ENCODE data around the gene XCR1.
"Not testable (repeated sequence)": the region's sequence is repeated elsewhere in the genome, so short reads cannot be mapped to it uniquely, and the experiment has no call there.

The XCR1 gene

GRCh38 chr3:46049093-46049492 is 21.8 kb upstream of the XCR1 start:
- no peak overlapping the region for H3K9ac ChIP-seq (ENCODE audit: low read length)
- H3K4ac ChIP-seq (ENCODE audit: low read depth in 1 of 2, low read length in 2 of 2) = no peak overlapping the region
- H3K9me3 ChIP-seq (ENCODE audit: control insufficient read depth, low read length) = no peaks in the 10 kb centered on the region
- no peaks in the 10 kb centered on the region for H3K4me1 ChIP-seq (ENCODE audit: control insufficient read depth, insufficient read depth, low read depth, low read length)
- H3K23ac ChIP-seq (ENCODE audit: low read length in 2 of 2) = no peak overlapping the region
- H3K27ac ChIP-seq (ENCODE audit: low read length, poor library complexity, severe bottlenecking) = no peak overlapping the region
- no peak overlapping the region for H2BK120ac ChIP-seq (ENCODE audit: low read depth, low read length)
- H2AFZ ChIP-seq (ENCODE audit: low read depth, low read length) = no peak overlapping the region
- H3K4me2 ChIP-seq (ENCODE audit: low read length, poor library complexity, severe bottlenecking) = no peak overlapping the region
- H2BK15ac ChIP-seq (ENCODE audit: low read depth, poor library complexity, severe bottlenecking) = no peak overlapping the region
- H3K36me3 ChIP-seq (ENCODE audit: control insufficient read depth in 1 of 2, insufficient read depth in 2 of 2, low read depth in 1 of 2, low read length in 2 of 2) = no peaks in the 10 kb centered on the region
- H2AK5ac ChIP-seq (ENCODE audit: low read length, severe bottlenecking) = no peak overlapping the region
- peaks cover 0 to 11% of the 10 kb centered on the region in 2 experiments for H3K27me3 ChIP-seq (ENCODE audit: control insufficient read depth in 1 of 2, insufficient read depth in 1 of 2, low read length in 2 of 2)
- H3K14ac ChIP-seq (ENCODE audit: low read length in 2 of 2) = no peak overlapping the region
- H4K91ac ChIP-seq (ENCODE audit: low read length) = no peak overlapping the region
- no peak overlapping the region for H2BK12ac ChIP-seq (ENCODE audit: low read length in 2 of 2)
- DNase-seq = no peak
- no peak overlapping the region for H2BK5ac ChIP-seq (ENCODE audit: low read depth, low read length, poor library complexity, severe bottlenecking)
- H4K8ac ChIP-seq (ENCODE audit: low read length) = no peak overlapping the region
- H3K79me1 ChIP-seq (replicated peaks; ENCODE audit: low read length, poor library complexity, severe bottlenecking) = no peaks in the 10 kb centered on the region
- no peak overlapping the region for H3K4me3 ChIP-seq (ENCODE audit: insufficient read depth in 1 of 2, low read depth in 1 of 2, low read length in 2 of 2)
- H3K18ac ChIP-seq (ENCODE audit: low read depth in 1 of 2, low read length in 2 of 2) = no peak overlapping the region
- 88% methylated on average over 5 of the region's 5 CpGs for WGBS

GRCh38 chr3:46046231-46046630 is 18.9 kb upstream of the XCR1 start:
- H2AK5ac ChIP-seq (ENCODE audit: low read length, severe bottlenecking); H3K79me1 ChIP-seq (replicated peaks; ENCODE audit: low read length, poor library complexity, severe bottlenecking): not testable (repeated sequence)

DNA sequence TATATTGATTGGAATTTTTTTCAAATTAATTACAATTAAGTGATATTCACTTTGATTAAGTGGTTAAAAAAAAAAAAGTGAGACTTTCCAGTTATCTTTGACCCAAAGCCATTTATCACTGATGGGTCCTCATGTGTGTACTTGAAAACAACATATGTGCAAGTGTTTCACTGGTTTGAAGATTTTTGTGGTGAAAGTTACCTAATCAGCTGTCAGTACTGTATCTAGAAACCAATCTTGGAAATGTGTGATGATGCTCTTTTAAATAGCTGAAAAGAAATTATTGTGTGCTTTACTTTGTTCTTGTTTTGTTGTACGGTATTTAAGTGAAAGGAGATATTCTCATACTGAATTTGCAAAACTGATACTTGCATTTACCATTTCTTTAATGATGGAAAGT is 11.6 kb upstream of the XCR1 start:
- no peak overlapping the region for H2BK15ac ChIP-seq (ENCODE audit: low read depth, poor library complexity, severe bottlenecking)
- H4K8ac ChIP-seq (ENCODE audit: low read length) = no peak overlapping the region
- H3K4me1 ChIP-seq (ENCODE audit: control insufficient read depth, insufficient read depth, low read depth, low read length) = no peaks in the 10 kb centered on the region
- peaks cover 0 to 6% of the 10 kb centered on the region in 2 experiments for H3K27me3 ChIP-seq (ENCODE audit: control insufficient read depth in 1 of 2, insufficient read depth in 1 of 2, low read length in 2 of 2)
- no peaks in the 10 kb centered on the region for H3K36me3 ChIP-seq (ENCODE audit: control insufficient read depth in 1 of 2, insufficient read depth in 2 of 2, low read depth in 1 of 2, low read length in 2 of 2)
- no peaks in the 10 kb centered on the region for H3K9me3 ChIP-seq (ENCODE audit: control insufficient read depth, low read length)
- H3K18ac ChIP-seq (ENCODE audit: low read depth in 1 of 2, low read length in 2 of 2) = no peak overlapping the region
- H2BK120ac ChIP-seq (ENCODE audit: low read depth, low read length) = no peak overlapping the region
- H3K9ac ChIP-seq (ENCODE audit: low read length) = no peak overlapping the region
- no peak overlapping the region for H2AFZ ChIP-seq (ENCODE audit: low read depth, low read length)
- no peak overlapping the region for H3K4me2 ChIP-seq (ENCODE audit: low read length, poor library complexity, severe bottlenecking)
- H3K14ac ChIP-seq (ENCODE audit: low read length in 2 of 2) = no peak overlapping the region
- 100% methylated on average over 1 of the region's 1 CpG for WGBS
- H2AK5ac ChIP-seq (ENCODE audit: low read length, severe bottlenecking) = no peak overlapping the region
- no peak overlapping the region for H3K4me3 ChIP-seq (ENCODE audit: insufficient read depth in 1 of 2, low read depth in 1 of 2, low read length in 2 of 2)
- no peak overlapping the region for H2BK12ac ChIP-seq (ENCODE audit: low read length in 2 of 2)
- peak; percentile 13 for DNase-seq
- H3K4ac ChIP-seq (ENCODE audit: low read depth in 1 of 2, low read length in 2 of 2) = no peak overlapping the region
- H2BK5ac ChIP-seq (ENCODE audit: low read depth, low read length, poor library complexity, severe bottlenecking) = no peak overlapping the region
- H3K27ac ChIP-seq (ENCODE audit: low read length, poor library complexity, severe bottlenecking) = no peak overlapping the region
- no peaks in the 10 kb centered on the region for H3K79me1 ChIP-seq (replicated peaks; ENCODE audit: low read length, poor library complexity, severe bottlenecking)
- no peak overlapping the region for H3K23ac ChIP-seq (ENCODE audit: low read length in 2 of 2)
- no peak overlapping the region for H4K91ac ChIP-seq (ENCODE audit: low read length)

More at GRCh38 chr3:46046231-46046630, 18.9 kb upstream of the XCR1 start:
- H2BK120ac ChIP-seq (ENCODE audit: low read depth, low read length); H3K4me2 ChIP-seq (ENCODE audit: low read length, poor library complexity, severe bottlenecking); H4K8ac ChIP-seq (ENCODE audit: low read length); H2AFZ ChIP-seq (ENCODE audit: low read depth, low read length); H3K18ac ChIP-seq (ENCODE audit: low read depth in 1 of 2, low read length in 2 of 2); H3K23ac ChIP-seq (ENCODE audit: low read length in 2 of 2); H3K4me1 ChIP-seq (ENCODE audit: control insufficient read depth, insufficient read depth, low read depth, low read length); H4K91ac ChIP-seq (ENCODE audit: low read length); H3K9me3 ChIP-seq (ENCODE audit: control insufficient read depth, low read length); H3K9ac ChIP-seq (ENCODE audit: low read length); H3K4me3 ChIP-seq (ENCODE audit: insufficient read depth in 1 of 2, low read depth in 1 of 2, low read length in 2 of 2); H2BK5ac ChIP-seq (ENCODE audit: low read depth, low read length, poor library complexity, severe bottlenecking); H3K14ac ChIP-seq (ENCODE audit: low read length in 2 of 2); H3K27ac ChIP-seq (ENCODE audit: low read length, poor library complexity, severe bottlenecking); H2BK12ac ChIP-seq (ENCODE audit: low read length in 2 of 2); H3K27me3 ChIP-seq (ENCODE audit: control insufficient read depth in 1 of 2, insufficient read depth in 1 of 2, low read length in 2 of 2); H3K36me3 ChIP-seq (ENCODE audit: control insufficient read depth in 1 of 2, insufficient read depth in 2 of 2, low read depth in 1 of 2, low read length in 2 of 2); H3K4ac ChIP-seq (ENCODE audit: low read depth in 1 of 2, low read length in 2 of 2); H2BK15ac ChIP-seq (ENCODE audit: low read depth, poor library complexity, severe bottlenecking): not testable (repeated sequence)
- 36% methylated on average over 5 of the region's 5 CpGs for WGBS
- peak; percentile 33 for DNase-seq

- not testable (repeated sequence) for H3K36me3 ChIP-seq (ENCODE audit: control insufficient read depth in 1 of 2, insufficient read depth in 2 of 2, low read depth in 1 of 2, low read length in 2 of 2); H2BK5ac ChIP-seq (ENCODE audit: low read depth, low read length, poor library complexity, severe bottlenecking); H3K14ac ChIP-seq (ENCODE audit: low read length in 2 of 2); H3K23ac ChIP-seq (ENCODE audit: low read length in 2 of 2); H3K9ac ChIP-seq (ENCODE audit: low read length); H3K4me3 ChIP-seq (ENCODE audit: insufficient read depth in 1 of 2, low read depth in 1 of 2, low read length in 2 of 2); H3K18ac ChIP-seq (ENCODE audit: low read depth in 1 of 2, low read length in 2 of 2); H3K79me1 ChIP-seq (replicated peaks; ENCODE audit: low read length, poor library complexity, severe bottlenecking); H2BK120ac ChIP-seq (ENCODE audit: low read depth, low read length); H3K27me3 ChIP-seq (ENCODE audit: control insufficient read depth in 1 of 2, insufficient read depth in 1 of 2, low read length in 2 of 2); H3K4ac ChIP-seq (ENCODE audit: low read depth in 1 of 2, low read length in 2 of 2); H2AFZ ChIP-seq (ENCODE audit: low read depth, low read length); H3K9me3 ChIP-seq (ENCODE audit: control insufficient read depth, low read length); H3K4me2 ChIP-seq (ENCODE audit: low read length, poor library complexity, severe bottlenecking); H3K4me1 ChIP-seq (ENCODE audit: control insufficient read depth, insufficient read depth, low read depth, low read length); H2BK15ac ChIP-seq (ENCODE audit: low read depth, poor library complexity, severe bottlenecking); H2BK12ac ChIP-seq (ENCODE audit: low read length in 2 of 2); H4K91ac ChIP-seq (ENCODE audit: low read length); H2AK5ac ChIP-seq (ENCODE audit: low read length, severe bottlenecking); H3K27ac ChIP-seq (ENCODE audit: low read length, poor library complexity, severe bottlenecking); H4K8ac ChIP-seq (ENCODE audit: low read length); DNase-seq
- 90% methylated on average over 2 of the region's 3 CpGs for WGBS
Observed at GRCh38 chr3:46038071-46038470, 10.8 kb upstream of the XCR1 start.
